ENCODE measurements around the gene KPTN. TPM values are rescaled to one million over a fixed set of nuclear protein-coding genes. Genes with fewer than 3 reads are reported as not detected.
A peak's percentile ranks its signal among the peaks of the same experiment; 100 is the strongest.

Gene KPTN
- total and polyA plus RNA-seq, 12 donors, result 2.9 to 121 (median 9.9) TPM

DNA sequence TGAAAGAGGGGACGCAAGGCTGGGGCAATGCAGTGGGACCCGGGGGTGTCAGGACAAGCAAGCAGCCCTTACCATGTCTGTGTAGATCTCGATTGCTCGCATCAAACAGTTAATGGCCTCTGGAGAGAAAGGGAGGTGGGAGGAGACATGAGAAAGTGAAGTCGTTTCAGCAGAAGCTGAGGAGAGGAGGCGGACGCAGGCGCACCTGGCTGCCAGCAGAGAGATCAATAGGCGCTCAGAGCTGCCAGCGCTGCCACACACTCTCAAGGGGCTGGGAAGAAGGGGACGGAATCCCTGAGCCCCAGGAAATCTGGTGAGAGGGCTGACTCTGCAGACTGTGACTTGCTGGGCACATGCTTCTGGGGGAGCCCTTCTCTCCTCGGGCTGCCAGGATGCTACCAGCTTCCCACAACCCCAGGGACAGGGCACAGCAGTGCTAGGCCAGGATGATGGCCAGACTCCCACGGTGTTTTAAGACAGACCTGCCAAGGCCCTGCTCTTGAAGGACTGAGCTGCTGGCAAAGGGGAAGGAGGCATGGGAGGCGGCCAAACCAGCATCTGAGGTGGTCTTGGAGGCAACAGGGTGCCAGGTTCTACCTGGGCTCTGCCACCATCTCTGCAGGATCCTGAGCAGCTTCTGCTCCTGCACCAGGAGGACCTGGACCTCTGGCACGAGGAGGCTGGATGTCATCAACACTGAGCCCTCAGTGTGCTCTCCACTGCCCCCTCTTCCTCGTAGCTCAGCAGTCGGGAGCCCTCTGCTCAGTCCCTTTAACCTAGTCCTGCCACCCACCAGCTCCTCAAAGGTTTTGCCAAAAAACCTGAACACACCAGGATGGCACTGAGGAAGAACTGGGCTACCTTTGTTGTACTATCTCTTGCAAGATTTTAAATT, 11.7 kb upstream of the KPTN start:
- intact Hi-C loops (cut with DNase I), result no loop called here
- Histone ChIP-seq H3K9me3 (replicated peaks in 1 of 3) (no peaks in the 10 kb centered on the region), H3K27ac (no peak overlapping the region), H3K27me3 (no peaks in the 10 kb centered on the region), H3K4me3 (no peak overlapping the region), H3K36me3 (replicated peaks in 1 of 2) (peaks cover 0 to 75% of the 10 kb centered on the region in 2 donors), H3K4me1 (replicated peaks in 1 of 2) (peaks cover 0 to 6% of the 10 kb centered on the region in 2 donors)
- 78 to 85% (median 81%) methylated on average over 13 to 17 of the region's 17 CpGs for WGBS, 4 donors
- DNase-seq, result no peak
- TF ChIP-seq, protein P1, sequence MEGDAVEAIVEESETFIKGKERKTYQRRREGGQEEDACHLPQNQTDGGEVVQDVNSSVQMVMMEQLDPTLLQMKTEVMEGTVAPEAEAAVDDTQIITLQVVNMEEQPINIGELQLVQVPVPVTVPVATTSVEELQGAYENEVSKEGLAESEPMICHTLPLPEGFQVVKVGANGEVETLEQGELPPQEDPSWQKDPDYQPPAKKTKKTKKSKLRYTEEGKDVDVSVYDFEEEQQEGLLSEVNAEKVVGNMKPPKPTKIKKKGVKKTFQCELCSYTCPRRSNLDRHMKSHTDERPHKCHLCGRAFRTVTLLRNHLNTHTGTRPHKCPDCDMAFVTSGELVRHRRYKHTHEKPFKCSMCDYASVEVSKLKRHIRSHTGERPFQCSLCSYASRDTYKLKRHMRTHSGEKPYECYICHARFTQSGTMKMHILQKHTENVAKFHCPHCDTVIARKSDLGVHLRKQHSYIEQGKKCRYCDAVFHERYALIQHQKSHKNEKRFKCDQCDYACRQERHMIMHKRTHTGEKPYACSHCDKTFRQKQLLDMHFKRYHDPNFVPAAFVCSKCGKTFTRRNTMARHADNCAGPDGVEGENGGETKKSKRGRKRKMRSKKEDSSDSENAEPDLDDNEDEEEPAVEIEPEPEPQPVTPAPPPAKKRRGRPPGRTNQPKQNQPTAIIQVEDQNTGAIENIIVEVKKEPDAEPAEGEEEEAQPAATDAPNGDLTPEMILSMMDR (IDR thresholded peaks at IDR 0.05), result no peak
- TF ChIP-seq POLR2A (IDR thresholded peaks at IDR 0.05), result no peak

DNA sequence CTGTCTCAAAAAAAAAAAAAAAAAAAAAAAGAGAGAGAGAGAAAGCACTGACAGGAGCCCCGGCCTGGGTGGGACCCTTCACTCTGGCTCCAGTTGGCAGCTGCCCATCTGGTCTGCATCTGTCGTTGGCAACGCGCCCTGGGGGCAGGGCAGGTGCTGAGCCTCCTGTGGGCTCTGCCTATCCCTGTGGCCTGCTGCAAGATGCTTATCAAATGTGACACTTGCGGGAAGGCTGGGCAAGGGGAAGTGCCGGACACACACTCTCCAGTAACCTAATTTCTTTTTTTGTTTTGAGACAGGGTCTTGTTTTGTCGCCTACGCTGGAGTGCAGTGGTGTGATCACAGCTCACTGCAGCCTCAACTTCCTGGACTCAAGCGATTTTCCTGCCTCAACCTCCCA, 10.7 kb upstream of the KPTN start:
- intact Hi-C loops (cut with DNase I), result no loop called here
- WGBS, 4 donors, result 56 to 69% (median 65%) methylated on average over 9 of the region's 9 CpGs
- Histone ChIP-seq H3K27me3 (no peaks in the 10 kb centered on the region), H3K4me3 (no peak overlapping the region), H3K27ac (peak overlapping the region in 1 of 5 donors; percentile 45), H3K4me1 (replicated peaks in 1 of 2) (peaks cover 0 to 6% of the 10 kb centered on the region in 2 donors), H3K36me3 (replicated peaks in 1 of 2) (peaks cover 0 to 67% of the 10 kb centered on the region in 2 donors), H3K9me3 (replicated peaks in 1 of 3) (no peaks in the 10 kb centered on the region)
- peak in 1 of 7 donors; percentile 87 for DNase-seq
- TF ChIP-seq POLR2A (IDR thresholded peaks at IDR 0.05), result no peak
- TF ChIP-seq, protein P1 (IDR thresholded peaks at IDR 0.05), result no peak

DNA sequence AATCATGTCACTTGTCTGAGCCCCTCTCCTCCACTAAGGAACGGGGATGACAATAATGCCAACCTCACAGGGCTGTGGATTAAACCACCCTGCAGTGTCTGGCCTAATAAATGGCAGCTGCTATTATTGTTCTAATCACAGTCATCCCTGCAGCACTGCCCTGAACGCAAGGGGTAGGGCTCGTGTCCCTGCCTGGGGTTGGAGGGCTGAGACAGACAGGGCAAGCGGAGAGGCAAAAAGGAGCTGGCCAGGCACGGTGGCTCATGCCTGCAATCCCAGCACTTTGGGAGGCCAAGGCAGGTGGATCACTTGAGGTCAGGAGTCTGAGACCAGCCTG, 10.2 kb upstream of the KPTN start:
- Histone ChIP-seq H3K27me3 (no peaks in the 10 kb centered on the region), H3K9me3 (replicated peaks in 1 of 3) (no peaks in the 10 kb centered on the region), H3K36me3 (replicated peaks in 1 of 2) (peaks cover 0 to 67% of the 10 kb centered on the region in 2 donors), H3K4me1 (replicated peaks in 1 of 2) (peaks cover 0 to 6% of the 10 kb centered on the region in 2 donors), H3K27ac (peak overlapping the region in 1 of 5 donors; percentile 45), H3K4me3 (no peak overlapping the region)
- WGBS, 4 donors, result 50 to 91% (median 87%) methylated on average over 1 to 5 of the region's 5 CpGs
- TF ChIP-seq, protein P1 (IDR thresholded peaks at IDR 0.05), result no peak
- TF ChIP-seq POLR2A (IDR thresholded peaks at IDR 0.05), result no peak
- no peak for DNase-seq
- intact Hi-C loops (cut with DNase I), result no loop called here

DNA sequence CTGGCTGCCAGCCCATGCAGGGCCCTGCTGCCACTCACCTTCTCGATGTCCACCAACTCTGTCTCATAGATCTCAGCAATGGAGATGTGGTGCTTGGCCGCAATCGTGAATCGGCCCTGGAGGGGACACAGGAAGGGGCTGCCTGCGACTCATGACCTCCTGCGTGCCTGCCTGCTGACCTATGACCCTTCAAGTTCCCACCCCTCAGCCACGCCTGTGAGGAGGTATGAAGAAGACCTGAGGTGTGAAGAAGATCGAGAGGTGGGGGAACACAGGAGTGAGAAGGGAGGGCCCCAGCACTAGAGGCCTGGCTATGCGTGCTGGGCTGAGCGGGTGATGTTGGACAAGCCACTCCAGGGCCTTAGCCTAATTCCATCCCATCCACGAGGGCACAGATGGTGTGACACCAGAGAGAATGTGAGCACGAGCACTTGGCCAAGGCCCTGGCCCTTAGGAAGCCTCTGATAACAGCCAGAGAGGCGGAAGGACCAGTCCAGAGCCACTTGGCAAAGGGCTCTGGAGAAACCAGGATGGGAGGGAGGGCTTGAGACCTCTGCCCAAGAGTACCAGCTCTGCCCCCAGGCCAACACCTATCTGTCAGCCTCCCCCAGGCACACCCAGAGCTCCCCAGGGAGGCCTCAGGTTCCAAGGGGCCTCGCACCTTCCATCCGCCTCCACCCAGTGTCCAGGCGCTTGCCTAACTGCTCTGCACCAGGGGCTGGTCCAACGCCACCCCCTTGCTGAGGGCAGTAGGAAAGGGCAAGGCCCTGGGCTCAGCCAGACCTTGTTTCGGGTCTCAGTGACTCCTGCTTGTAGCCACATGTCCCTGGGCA, 9.6 kb upstream of the KPTN start:
- 78 to 88% (median 80%) methylated on average over 14 to 18 of the region's 18 CpGs for WGBS, 4 donors
- intact Hi-C loops (cut with DNase I), result no loop called here
- DNase-seq, result no peak
- Histone ChIP-seq H3K27ac (peak overlapping the region in 1 of 5 donors; percentile 45), H3K36me3 (replicated peaks in 1 of 2) (peaks cover 0 to 66% of the 10 kb centered on the region in 2 donors), H3K27me3 (no peaks in the 10 kb centered on the region), H3K9me3 (replicated peaks in 1 of 3) (no peaks in the 10 kb centered on the region), H3K4me1 (replicated peaks in 1 of 2) (peaks cover 0 to 6% of the 10 kb centered on the region in 2 donors), H3K4me3 (no peak overlapping the region)
- TF ChIP-seq, protein P1 (IDR thresholded peaks at IDR 0.05), result no peak
- TF ChIP-seq POLR2A (IDR thresholded peaks at IDR 0.05), result no peak
